ENCODE data around the gene CNTLN. TPM values are rescaled to one million over a fixed set of nuclear protein-coding genes. Genes with fewer than 3 reads are reported as not detected.

CNTLN gene
- total RNA-seq, 4 donors from 2014 or later: 1.6 to 7.0 (median 2.4) TPM

DNA sequence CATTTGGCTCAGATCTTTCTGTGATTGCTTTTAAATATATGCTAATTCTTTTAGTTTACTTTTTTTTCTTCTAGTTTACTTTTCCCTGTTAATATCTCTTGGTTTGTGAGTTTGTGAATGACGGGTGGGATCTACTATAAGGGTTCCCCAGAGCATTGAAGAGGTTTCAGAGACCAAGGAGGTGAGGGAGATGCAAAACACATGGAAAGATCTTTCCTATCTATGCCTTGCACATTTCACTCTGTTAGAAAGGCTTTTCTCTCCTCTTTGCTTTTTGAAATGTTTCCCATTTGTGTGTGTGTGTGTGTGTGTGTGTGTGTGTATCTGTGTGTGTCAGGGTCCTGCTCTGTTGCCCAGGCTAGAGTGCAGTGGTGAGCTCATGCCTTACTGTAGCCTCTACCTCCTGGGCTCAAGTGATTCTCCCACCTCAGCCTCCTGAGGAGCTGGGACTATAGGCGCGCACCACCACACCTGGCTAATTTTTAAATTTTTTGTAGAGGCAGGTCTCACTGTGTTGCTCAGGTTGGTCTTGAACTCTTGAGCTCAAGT is 50.7 kb downstream of the CNTLN start:
- in situ Hi-C loops (cut with MboI; ENCODE audit: low pct_ligation_motif_present in 1 of 4, low pct_unique_long_range_greater_than_20kb in 1 of 4, low sequenced_read_pairs in 3 of 4): no loop called here
- 86 to 100% methylated on average over 1 to 3 of the region's 3 CpGs for WGBS, 2 donors (ENCODE audit: low coverage in 1 of 2)
- intact Hi-C loops (cut with DNase I; ENCODE audit: low total_unique reads): no loop called here
- no peak overlapping the region for H3K27ac ChIP-seq
- H3K4me1 ChIP-seq: no peaks in the 10 kb centered on the region
- TF ChIP-seq POLR2AphosphoS5 (IDR thresholded peaks at IDR 0.05): no peak
- TF ChIP-seq EP300 (IDR thresholded peaks at IDR 0.05; ENCODE audit: low read depth): no peak
- TF ChIP-seq, protein P1, sequence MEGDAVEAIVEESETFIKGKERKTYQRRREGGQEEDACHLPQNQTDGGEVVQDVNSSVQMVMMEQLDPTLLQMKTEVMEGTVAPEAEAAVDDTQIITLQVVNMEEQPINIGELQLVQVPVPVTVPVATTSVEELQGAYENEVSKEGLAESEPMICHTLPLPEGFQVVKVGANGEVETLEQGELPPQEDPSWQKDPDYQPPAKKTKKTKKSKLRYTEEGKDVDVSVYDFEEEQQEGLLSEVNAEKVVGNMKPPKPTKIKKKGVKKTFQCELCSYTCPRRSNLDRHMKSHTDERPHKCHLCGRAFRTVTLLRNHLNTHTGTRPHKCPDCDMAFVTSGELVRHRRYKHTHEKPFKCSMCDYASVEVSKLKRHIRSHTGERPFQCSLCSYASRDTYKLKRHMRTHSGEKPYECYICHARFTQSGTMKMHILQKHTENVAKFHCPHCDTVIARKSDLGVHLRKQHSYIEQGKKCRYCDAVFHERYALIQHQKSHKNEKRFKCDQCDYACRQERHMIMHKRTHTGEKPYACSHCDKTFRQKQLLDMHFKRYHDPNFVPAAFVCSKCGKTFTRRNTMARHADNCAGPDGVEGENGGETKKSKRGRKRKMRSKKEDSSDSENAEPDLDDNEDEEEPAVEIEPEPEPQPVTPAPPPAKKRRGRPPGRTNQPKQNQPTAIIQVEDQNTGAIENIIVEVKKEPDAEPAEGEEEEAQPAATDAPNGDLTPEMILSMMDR (IDR thresholded peaks at IDR 0.05): no peak
- no peak for TF ChIP-seq POLR2A (IDR thresholded peaks at IDR 0.05)
- H3K9me3 ChIP-seq: no peaks in the 10 kb centered on the region
- H3K27me3 ChIP-seq: no peaks in the 10 kb centered on the region
- H3K36me3 ChIP-seq: no peaks in the 10 kb centered on the region
- no peak overlapping the region for H3K4me3 ChIP-seq
- no peak for DNase-seq

DNA sequence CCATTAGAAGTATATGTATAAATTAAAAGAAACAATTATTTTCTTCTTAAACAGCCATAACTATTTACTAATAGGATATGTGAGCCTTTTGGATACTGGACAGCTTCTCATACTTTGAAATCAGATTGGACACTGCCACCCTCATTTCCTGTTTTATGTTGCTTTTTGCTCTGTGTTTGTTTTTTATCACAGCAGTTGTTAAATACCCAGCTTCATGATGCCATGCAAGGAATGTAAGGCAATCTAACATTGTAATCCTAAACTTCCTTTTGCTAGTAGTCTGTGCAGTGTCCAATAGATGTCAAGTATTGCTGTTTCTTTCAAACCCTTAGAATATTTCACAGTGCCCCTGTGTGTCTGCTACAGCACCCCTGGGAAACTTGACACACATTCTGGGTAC is 56.2 kb downstream of the CNTLN start:
- Histone ChIP-seq H3K36me3 (no peaks in the 10 kb centered on the region), H3K27ac (no peak overlapping the region), H3K27me3 (no peaks in the 10 kb centered on the region), H3K9me3 (no peaks in the 10 kb centered on the region), H3K4me1 (peaks cover 0 to 4% (median 0%) of the 10 kb centered on the region in 4 donors), H3K4me3 (no peak overlapping the region)
- TF ChIP-seq EP300 (IDR thresholded peaks at IDR 0.05; ENCODE audit: low read depth) (no peak), POLR2AphosphoS5 (IDR thresholded peaks at IDR 0.05) (no peak), POLR2A (IDR thresholded peaks at IDR 0.05) (no peak)
- TF ChIP-seq, protein P1 (IDR thresholded peaks at IDR 0.05): no peak
- in situ Hi-C loops (cut with MboI; ENCODE audit: low pct_ligation_motif_present in 1 of 4, low pct_unique_long_range_greater_than_20kb in 1 of 4, low sequenced_read_pairs in 3 of 4): no loop called here
- intact Hi-C loops (cut with DNase I; ENCODE audit: low total_unique reads): no loop called here
- DNase-seq: no peak

DNA sequence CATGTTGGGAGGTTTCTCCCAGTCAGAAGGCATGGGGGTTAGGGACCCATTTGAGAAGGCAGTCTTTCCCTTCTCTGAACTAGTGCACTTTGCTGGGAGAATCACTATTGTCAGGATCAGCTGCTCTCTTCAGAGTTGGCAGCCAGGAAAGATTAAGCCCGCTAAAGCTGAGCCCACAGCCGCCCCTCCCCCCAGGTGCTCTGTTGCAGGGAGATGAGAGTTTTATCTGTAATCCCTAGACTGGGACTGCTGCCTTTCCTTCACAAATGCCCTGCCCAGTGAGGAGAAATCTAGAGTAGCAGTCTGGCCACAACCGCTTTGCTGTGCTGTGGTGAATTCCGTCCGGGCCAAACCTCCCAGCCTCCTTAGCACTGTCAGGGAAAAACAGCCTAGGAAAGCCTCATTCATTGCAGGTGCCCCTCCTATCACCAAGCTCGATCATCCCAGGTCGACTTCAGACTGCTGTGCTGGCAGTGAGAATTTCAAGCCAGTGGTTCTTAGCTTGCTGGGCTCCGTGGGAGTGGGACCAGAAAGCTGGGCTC is 69.8 kb downstream of the CNTLN start:
- no peak for DNase-seq
- H3K4me3 ChIP-seq: no peak overlapping the region
- no peaks in the 10 kb centered on the region for H3K27me3 ChIP-seq
- intact Hi-C loops (cut with DNase I; ENCODE audit: low total_unique reads) (no loop called here), in situ Hi-C loops (cut with MboI; ENCODE audit: low pct_ligation_motif_present in 1 of 4, low pct_unique_long_range_greater_than_20kb in 1 of 4, low sequenced_read_pairs in 3 of 4) (no loop called here)
- WGBS, 2 donors (ENCODE audit: low coverage in 1 of 2): 85% methylated on average over 6 of the region's 8 CpGs; no CpG with 5 or more reads in 1 of the 2 donors
- no peaks in the 10 kb centered on the region for H3K4me1 ChIP-seq
- no peaks in the 10 kb centered on the region for H3K9me3 ChIP-seq
- no peak overlapping the region for H3K27ac ChIP-seq
- H3K36me3 ChIP-seq: no peaks in the 10 kb centered on the region
- TF ChIP-seq, protein P1 (IDR thresholded peaks at IDR 0.05): no peak
- TF ChIP-seq EP300 (IDR thresholded peaks at IDR 0.05; ENCODE audit: low read depth) (no peak), POLR2A (IDR thresholded peaks at IDR 0.05) (no peak), POLR2AphosphoS5 (IDR thresholded peaks at IDR 0.05) (no peak)

DNA sequence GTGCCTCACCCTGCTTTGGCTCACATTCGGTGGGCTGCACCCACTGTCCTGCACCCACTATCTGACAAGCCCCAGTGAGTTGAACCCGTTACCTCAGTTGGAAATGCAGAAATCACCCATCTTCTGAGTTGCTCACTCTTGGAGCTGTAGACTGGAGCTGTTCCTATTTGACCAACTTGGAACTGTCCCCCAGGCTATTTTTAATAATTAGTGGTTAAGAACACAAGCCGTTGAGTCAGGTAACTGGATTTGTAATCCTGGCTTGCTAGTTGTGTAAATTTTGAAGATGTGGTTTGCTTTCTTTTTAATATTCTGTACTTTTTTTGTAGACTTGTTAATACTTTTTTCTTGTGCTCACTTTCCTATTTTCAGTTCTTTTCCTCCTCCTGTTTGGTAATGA is 81.2 kb downstream of the CNTLN start:
- H3K36me3 ChIP-seq: no peaks in the 10 kb centered on the region
- H3K9me3 ChIP-seq: no peaks in the 10 kb centered on the region
- WGBS, 2 donors (ENCODE audit: low coverage in 1 of 2): 79 to 84% methylated on average over 1 to 3 of the region's 3 CpGs
- no peak for TF ChIP-seq EP300 (IDR thresholded peaks at IDR 0.05; ENCODE audit: low read depth)
- H3K4me3 ChIP-seq: no peak overlapping the region
- intact Hi-C loops (cut with DNase I; ENCODE audit: low total_unique reads) (no loop called here), in situ Hi-C loops (cut with MboI; ENCODE audit: low pct_ligation_motif_present in 1 of 4, low pct_unique_long_range_greater_than_20kb in 1 of 4, low sequenced_read_pairs in 3 of 4) (no loop called here)
- DNase-seq: no peak
- no peaks in the 10 kb centered on the region for H3K27me3 ChIP-seq
- H3K4me1 ChIP-seq: peaks cover 0 to 5% (median 0%) of the 10 kb centered on the region in 4 donors
- no peak overlapping the region for H3K27ac ChIP-seq

DNA sequence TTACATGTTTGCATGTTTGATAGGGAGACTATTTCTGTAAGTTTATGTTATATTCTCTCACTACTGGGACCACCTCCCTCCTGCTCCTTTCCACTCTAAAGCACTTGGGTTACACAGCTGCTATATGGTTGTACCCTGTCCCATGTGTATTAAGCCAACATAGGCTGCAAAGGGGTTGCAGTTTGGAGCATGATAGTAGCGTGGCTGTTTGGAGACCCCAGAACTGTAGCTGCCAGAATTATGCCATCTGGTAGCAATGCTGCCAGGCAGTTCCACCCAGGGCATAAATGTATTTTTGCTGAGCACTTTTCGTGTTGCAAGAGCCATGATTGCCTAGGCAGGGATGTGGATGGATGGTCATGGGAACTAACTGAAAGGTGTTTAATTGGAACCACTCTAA is 81.8 kb downstream of the CNTLN start:
- H3K4me3 ChIP-seq: no peak overlapping the region
- H3K27me3 ChIP-seq: no peaks in the 10 kb centered on the region
- peaks cover 0 to 5% (median 0%) of the 10 kb centered on the region in 4 donors for H3K4me1 ChIP-seq
- TF ChIP-seq POLR2AphosphoS5 (IDR thresholded peaks at IDR 0.05) (no peak), EP300 (IDR thresholded peaks at IDR 0.05; ENCODE audit: low read depth) (no peak), POLR2A (IDR thresholded peaks at IDR 0.05) (no peak)
- TF ChIP-seq, protein P1 (IDR thresholded peaks at IDR 0.05): no peak
- intact Hi-C loops (cut with DNase I; ENCODE audit: low total_unique reads): no loop called here
- H3K9me3 ChIP-seq: no peaks in the 10 kb centered on the region
- DNase-seq: no peak
- in situ Hi-C loops (cut with MboI; ENCODE audit: low pct_ligation_motif_present in 1 of 4, low pct_unique_long_range_greater_than_20kb in 1 of 4, low sequenced_read_pairs in 3 of 4): no loop called here
- H3K27ac ChIP-seq: no peak overlapping the region
- WGBS, 2 donors (ENCODE audit: low coverage in 1 of 2): 87% methylated on average over 2 of the region's 2 CpGs; no CpG with 5 or more reads in 1 of the 2 donors
- no peaks in the 10 kb centered on the region for H3K36me3 ChIP-seq

Data from transverse colon (tissue), 4 donors.